ENCODE data around the gene SH3TC1.

The SH3TC1 gene

GRCh38 chr4:8258552-8259212 is 59.6 kb downstream of the SH3TC1 start:
- DNase-seq (ENCODE audit: low read depth) = no peak
- no peak overlapping the region for H3K4me3 ChIP-seq (ENCODE audit: control insufficient read depth, low read depth, low read length)
- TF ChIP-seq CTCF (conservative IDR thresholded peaks at IDR 0.05; ENCODE audit: control insufficient read depth, insufficient read depth, low read depth, low read length) = no peak

- H3K4me3 ChIP-seq (ENCODE audit: control insufficient read depth, low read depth, low read length) = no peak overlapping the region
- DNase-seq (ENCODE audit: low read depth) = no peak
- no peak for TF ChIP-seq CTCF (conservative IDR thresholded peaks at IDR 0.05; ENCODE audit: control insufficient read depth, insufficient read depth, low read depth, low read length)
These were observed 60.8 kb downstream of the SH3TC1 start for GRCh38 chr4:8259743-8260430.

GRCh38 chr4:8260656-8261111 is 61.6 kb downstream of the SH3TC1 start:
- TF ChIP-seq CTCF (conservative IDR thresholded peaks at IDR 0.05; ENCODE audit: control insufficient read depth, insufficient read depth, low read depth, low read length) = peak; percentile 9
- DNase-seq (ENCODE audit: low read depth) = peak; percentile 86
- H3K4me3 ChIP-seq (ENCODE audit: control insufficient read depth, low read depth, low read length) = no peak overlapping the region

GRCh38 chr4:8261851-8262535 is 62.9 kb downstream of the SH3TC1 start:
- TF ChIP-seq CTCF (conservative IDR thresholded peaks at IDR 0.05; ENCODE audit: control insufficient read depth, insufficient read depth, low read depth, low read length) = no peak
- no peak for DNase-seq (ENCODE audit: low read depth)
- H3K4me3 ChIP-seq (ENCODE audit: control insufficient read depth, low read depth, low read length) = no peak overlapping the region

- no peak for DNase-seq (ENCODE audit: low read depth)
- TF ChIP-seq CTCF (conservative IDR thresholded peaks at IDR 0.05; ENCODE audit: control insufficient read depth, insufficient read depth, low read depth, low read length) = no peak
- H3K4me3 ChIP-seq (ENCODE audit: control insufficient read depth, low read depth, low read length) = no peak overlapping the region
These were observed 63.7 kb downstream of the SH3TC1 start for GRCh38 chr4:8262637-8263322.

GRCh38 chr4:8263397-8263796 is 64.3 kb downstream of the SH3TC1 start:
- H3K4me3 ChIP-seq (ENCODE audit: control insufficient read depth, low read depth, low read length) = no peak overlapping the region
- no peak for DNase-seq (ENCODE audit: low read depth)
- no peak for TF ChIP-seq CTCF (conservative IDR thresholded peaks at IDR 0.05; ENCODE audit: control insufficient read depth, insufficient read depth, low read depth, low read length)

Measured in fibroblast of mammary gland (primary cell).